Activated T-helper 1 cell treated with anti-CD3 and anti-CD28 coated beads, Interleukin-2, amount 50 U/mL, for 16 hours (primary cell): ENCODE results near the gene TDRD10.
"Not testable (repeated sequence)": the region's sequence is repeated elsewhere in the genome, so short reads cannot be mapped to it uniquely, and the experiment has no call there.

Source experiments
- DNase-seq, 2 donors: peaks; one replicate each; pipeline ENCODE4 v3.0.0-alpha.2; 2020; ENCODE audit warnings: low read depth in 1 of 2, low spot score in 1 of 2

Gene TDRD10

DNA sequence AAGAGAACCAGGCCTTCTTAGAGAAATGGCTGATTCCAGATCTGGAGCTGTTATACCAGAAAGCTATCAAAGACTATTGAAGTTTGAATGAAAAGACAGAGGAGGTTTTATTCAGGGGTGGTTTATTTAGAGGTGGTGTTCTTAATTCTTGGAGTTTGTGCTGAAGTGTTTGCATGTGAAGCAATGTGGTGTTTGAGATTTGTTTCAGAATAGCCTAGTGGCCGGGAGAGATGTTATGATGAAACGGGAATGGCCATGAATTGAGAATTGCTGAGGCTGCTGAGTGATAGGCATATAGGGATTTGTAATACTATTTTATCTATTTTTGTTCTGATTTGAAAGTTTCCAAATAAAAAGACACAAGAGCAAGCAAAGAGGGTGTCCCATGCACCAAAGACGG is 10.7 kb downstream of the TDRD10 start:
- DNase-seq, result no peak

DNA sequence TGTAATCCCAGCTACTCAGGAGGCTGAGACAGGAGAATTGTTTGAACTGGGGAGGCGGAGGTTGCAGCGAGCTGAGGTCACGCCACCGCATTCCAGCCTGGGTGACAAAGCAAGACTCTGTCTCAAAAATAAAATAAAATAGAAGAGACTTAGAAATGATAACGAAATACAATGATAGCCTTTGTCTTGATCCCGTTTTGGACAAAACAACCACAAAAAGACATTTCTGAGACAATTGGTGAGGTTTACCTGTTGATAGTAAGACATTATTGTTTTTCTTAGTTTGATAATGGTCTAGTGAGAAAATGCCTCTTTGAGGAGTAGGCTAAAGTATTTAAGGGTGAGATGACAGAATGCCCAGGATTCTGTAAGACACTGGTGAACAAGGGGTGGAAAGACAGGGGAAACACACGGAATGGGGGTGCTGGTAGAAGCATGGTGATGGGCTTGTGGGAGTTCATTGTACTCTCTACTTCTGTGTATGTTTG is 12.1 kb downstream of the TDRD10 start:
- no peak for DNase-seq

DNA sequence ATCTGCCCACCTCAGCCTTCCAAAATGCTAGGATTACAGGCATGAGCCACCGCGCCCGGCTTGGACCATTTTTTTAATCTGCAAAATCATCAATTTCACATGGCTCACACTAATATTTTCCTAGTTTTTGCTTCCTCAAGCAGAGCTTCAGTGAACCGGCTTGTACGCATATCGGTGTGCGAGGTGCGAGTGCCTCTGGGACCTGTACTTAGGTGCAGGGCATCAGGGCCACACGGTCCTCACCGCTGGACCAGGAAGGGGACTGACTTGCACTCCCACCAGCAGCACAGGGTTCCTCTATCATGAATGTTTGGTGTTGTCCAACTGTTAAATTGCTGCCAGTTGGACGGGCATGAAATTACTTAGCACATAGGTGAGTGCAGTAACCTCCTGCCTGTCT is 15.6 kb downstream of the TDRD10 start:
- no peak for DNase-seq

DNA sequence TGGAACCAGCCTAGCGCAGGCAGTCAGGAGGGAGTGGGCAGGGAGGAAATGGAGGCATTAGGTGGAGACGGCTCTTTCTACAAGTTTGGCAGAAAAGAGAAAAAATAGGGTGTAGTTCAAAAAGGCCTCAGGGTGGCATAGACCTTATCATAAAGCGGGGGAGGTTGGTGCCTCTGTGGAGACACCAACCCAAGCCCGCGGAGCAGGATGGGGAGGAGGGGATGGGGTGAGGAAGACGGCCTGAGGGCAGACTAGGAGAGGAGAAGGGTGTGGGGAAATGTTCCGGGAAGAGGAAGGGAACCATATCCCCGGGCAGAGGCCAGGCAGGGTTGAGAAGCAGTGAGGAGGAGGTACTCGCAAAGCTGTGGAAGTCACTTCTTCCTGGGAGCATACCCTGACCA is 17.6 kb downstream of the TDRD10 start:
- no peak for DNase-seq

DNA sequence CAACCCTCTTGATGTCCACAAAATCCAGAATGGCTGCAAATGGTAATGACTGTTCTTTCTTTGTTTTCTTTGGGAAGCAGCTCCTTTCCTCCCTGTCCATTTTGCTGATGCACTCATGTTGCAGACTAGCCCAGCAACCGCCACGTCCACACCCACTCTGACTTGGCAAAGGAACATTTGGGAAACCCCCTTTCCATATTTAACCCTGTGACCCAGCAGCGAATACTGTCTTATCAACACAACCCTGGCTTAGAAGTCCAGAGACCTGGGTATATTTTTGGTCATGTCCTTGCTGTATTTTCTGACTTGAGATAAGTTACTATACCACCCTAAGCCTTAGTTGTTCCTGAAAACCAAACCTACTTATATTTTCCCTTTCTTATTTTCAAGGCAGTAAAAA is 18.3 kb downstream of the TDRD10 start:
- DNase-seq, result no peak

DNA sequence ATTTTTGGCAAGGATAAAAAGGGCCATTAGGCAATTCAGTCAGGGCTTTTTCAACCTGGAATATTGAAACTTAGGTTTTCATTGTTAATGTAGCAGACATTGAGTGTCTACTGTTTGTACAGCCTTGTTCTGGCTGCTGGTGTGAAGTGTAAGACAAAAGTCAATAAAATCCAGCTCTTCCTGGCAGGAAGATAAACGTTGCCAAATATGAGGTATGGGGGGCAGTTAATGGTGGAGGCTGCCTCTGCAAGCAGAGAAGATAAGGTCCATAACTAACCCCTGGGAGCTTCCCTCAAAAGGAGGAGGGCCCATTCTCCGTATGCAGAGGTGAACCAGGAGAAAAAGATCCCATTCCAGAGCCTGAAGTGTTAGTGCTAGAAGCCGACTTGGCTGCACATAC is 19.7 kb downstream of the TDRD10 start:
- DNase-seq, result no peak

DNA sequence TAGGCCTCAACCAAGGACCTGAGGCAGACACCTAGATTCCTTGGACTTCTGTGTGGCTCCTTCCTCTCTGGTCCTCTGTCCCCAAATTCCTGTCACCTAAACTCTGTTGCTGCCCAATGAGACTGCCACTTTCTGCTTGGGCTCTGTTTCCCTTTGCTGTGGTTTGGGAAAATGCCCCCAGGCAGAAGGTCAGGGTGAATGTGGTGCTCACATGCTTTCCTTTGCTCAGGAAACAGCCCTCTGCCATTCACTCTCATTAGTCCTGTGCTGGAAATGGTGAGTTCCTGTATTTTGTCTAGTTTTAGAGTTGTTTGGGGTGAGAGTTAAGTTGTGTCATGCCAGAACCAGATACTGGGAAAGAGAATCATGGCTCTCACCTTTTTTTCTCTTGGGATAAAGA is 22.9 kb downstream of the TDRD10 start:
- no peak for DNase-seq

DNA sequence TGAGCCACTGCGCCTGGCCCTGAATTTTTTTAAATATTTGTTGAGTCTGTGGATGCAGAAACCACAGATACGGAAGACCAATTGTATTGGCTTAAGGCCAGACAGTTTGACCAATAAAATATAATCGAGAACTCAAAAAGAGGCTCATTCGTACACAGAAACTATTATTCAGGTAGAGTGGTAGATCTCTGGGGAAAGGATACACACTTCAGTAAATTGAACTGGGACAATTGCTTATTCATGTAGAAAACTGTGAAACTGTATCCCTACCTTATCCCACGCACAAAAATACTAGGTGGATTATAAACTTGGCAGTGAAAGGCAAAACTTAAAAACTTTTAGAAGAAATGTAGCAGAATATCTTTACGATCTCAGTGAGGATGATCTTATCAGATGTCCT is 25.2 kb downstream of the TDRD10 start:
- no peak for DNase-seq

DNA sequence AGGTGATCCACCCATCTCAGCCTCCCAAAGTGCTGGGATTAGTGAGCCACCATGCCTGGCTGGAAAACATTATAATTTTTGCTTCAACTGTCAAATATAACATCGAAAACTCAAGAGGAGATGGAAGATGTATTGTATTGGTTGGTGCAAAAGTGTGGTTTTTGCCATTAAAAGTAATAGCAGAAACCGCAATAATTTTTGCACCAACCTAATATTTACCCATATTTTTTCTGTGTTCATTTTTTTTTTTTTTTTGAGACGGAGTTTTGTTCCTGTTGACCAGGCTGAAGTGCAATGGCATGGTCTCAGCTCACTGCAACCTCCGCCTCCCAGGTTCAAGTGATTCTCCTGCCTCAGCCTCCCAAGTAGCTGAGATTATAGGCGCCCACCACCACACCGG is 27.3 kb downstream of the TDRD10 start:
- DNase-seq, result no peak

DNA sequence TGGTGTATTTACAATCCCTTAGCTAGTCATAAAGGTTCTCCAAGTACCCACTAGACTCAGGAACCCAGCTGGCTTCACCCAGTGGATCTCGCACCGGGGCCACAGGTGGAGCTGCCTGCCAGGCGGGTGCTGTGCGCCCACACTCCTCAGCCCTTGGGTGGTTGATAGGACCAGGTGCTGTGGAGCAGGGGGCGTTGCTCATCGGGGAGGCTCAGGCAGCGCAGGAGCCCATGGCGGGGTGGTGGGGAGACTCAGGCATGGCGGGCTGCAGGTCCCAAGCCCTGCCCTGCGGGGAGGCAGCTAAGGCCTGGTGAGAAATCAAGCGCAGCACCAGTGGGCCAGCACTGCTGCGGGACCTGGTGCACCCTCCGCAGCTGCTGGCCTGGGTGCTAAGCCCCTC is 29.9 kb downstream of the TDRD10 start:
- not testable (repeated sequence) for DNase-seq

DNA sequence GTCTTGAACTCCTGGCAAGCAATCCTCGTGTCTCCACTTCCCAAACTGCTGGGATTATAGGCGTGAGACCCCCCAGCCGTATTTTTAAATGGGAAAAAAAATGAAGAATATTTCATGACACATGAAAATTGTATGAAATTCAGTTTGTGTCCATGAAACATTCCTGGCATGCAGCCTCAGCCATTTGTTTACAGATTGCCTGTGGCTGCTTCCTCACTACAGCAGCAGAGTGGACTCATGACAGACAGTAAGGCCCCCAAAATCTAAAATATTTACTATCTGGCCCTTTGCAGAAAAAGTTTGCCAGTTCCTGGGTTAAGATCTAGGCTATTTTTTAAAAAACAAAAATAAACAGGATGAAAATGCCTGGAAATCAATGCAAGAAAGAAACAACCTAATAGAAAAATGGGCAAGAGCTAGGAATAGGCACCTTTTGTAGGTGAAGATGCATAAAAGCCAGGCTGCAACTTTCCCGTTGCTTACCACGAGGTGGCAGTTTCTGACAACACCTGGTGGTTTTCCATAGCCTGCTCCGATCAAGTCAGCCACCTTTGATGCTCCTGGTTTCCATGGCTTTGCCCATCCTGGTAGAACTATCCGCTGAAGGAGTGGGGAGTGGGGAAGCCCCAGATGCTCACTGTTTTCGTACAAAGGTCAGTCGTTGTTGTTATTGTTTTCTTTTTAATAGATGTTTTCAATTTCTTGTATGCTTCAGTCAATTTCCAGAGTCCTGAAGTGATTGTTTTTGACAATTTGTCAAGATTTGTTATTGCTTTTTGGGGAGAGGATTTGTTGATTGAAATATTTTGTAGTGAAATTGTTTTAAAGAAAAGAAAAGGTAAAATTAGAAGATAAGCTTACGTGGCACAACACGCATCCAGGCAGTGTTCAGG is 32.2 kb downstream of the TDRD10 start:
- no peak for DNase-seq

DNA sequence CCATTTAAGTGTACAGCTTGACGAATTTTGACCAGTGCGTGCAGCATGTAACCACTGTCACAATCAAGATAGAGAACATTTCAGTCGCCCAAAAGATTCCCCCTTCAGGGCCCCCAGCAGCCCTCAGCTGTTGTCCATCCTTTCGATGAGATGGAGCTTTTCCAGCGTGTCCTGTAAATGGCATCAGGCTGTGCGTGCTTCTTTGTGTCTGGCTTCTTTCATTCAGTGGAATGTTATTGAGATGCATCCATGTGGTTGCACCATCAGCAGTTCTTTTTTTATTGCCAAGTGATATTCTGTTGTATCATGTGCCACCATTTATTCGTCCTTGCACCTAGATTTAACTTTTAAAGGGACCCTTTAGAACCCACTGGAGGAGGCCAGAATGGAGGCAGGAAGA is 34.6 kb downstream of the TDRD10 start:
- no peak for DNase-seq

DNA sequence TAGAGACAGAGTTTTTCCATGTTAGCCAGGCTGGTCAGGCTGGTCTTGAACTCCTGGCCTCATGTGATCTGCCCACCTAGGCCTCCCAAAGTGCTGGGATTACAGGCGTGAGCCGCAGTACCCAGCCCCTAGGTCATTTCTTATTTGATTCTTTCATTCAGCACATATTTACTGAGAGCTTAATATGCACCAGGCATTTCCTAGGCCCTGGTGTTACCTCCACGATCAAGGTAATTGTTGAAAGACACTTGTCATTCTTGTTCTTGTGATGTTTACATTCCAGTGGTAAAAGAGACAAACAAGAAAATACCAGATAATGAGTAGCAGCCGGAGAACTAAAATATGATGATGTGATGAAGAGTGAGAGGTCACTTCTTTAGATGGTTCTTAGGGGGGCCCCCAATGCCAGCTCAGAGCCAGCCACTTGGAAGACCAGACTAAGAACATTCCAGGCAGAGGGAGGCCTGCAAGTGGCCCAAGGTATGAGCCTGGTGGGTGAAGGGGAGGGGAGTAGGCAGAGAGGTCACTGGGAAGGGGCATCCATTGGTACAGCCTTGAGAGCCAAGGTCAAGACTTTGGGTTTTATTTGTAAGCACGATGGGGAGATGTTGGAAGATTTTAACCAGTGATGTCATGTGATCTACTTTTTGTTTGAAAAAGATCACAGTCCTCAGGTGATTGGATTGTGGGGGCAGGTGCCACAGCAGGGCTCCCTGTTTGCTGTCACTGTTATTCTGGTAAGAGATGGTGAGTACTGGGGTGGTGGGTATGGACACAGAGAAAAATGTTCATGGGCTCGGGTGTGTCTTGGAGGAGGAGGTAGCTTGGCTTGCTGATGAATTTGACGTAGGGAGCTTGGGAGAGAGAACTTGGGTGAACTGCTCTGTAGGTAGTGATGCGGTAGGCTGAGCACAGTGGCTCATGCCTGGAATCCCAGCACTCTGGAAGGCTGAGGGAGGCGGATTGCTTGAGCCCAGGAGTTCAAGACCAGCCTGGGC is 37.8 kb downstream of the TDRD10 start:
- DNase-seq, result no peak

DNA sequence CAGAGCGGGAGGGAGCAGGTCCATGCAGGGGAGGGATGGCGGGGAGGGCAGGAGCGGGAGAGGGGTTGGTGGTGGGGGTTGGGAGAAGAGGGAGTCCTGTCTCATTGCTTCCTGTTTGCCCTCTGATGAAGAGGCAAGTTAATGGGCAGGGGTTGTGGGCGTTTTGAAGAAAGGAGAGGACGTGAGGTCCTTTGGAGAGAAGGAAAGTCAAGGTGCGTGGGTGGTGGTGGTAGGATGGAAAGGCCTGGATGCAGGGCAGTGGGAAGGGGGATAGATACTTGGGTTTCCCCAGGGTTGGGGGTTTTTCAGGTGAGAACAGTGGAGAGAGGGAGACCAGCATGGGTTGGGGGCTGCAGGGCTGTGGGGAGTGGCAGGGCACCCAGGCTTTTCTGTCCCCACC is 39.2 kb downstream of the TDRD10 start:
- DNase-seq, result no peak

DNA sequence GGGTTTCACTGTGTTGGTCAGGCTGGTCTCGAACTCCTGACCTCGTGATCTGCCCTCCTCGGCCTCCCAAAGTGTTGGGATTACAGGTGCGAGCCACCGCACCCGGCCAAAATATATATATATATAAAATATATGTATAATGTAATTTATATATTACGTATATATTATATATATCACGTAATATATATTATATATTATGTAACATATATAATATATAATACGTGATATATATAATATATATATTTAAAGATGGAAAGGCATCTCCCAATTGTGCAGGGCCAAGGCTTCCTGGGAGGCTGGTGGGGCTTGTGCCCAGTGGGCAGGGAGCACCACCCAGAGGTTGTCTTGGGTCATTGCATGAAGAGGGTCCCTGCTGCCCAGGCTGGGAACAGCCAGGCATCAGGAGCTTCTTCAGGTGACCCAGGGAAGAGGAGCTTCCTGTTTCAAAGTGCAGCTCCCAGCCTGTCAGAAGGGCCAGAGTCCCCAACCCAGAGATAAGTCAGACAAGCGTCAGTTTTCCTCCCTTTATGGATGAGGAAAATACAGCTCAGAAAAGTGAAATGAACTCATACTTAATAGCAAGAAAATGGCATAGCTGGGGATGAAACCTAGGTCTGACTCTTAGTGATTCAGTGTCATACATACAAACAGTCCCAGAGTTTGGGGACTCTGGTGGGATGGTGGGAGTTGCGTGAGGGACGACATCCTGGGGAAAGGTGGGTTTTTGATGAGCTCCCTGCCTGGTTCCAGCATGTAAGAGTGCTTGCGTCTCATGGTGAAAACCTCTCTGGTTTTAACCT is 44.4 kb downstream of the TDRD10 start:
- DNase-seq, result no peak

DNA sequence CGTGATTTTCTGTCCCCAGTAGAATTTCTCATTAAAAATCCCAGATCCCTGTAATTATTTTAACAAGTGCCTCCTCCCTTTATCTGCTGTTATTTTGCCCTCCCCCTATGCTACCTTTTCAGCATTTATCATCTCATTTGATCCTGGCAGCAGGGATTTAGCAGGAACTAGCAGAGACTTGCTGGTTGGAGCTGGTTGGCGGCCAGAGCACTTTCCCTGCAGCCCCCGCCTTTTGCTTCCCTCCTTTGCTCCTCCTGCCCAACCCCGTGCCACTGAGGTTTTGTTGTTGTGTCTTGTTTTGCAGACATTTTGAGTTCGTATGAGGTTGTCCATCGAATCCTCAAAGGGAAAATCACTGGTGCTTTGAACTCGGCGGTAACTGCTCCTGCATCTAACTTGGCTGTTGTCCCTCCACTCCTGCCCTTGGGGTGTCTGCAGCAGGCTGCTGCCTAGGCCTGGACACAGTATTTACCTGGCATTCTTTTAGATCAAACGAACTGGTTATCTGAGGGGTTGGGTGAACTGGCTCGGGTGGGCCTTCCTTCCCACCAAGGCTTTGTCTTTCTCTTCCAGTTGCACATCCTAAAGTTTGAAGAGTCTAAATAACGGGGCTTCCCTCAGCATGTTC is 45.2 kb downstream of the TDRD10 start:
- no peak for DNase-seq

DNA sequence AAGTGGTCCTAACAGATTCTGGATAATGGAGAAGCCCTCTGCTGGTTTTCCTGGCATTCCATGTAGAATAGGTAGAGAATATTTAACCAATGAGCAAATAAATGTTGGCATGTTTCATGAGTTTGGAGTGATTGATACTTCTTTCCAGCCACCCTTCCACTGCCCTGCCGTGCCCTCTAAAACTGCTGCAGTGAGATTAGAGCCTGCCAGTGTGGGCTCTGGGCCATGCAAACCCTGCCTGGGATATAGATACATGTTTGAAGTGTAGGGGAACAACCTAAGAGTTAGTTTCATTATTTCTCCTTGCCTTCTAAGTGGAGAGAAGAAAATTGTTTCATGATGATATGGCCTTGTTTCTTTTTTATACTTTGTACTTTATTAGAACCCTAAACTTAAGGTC is 46.0 kb downstream of the TDRD10 start:
- DNase-seq, result no peak

DNA sequence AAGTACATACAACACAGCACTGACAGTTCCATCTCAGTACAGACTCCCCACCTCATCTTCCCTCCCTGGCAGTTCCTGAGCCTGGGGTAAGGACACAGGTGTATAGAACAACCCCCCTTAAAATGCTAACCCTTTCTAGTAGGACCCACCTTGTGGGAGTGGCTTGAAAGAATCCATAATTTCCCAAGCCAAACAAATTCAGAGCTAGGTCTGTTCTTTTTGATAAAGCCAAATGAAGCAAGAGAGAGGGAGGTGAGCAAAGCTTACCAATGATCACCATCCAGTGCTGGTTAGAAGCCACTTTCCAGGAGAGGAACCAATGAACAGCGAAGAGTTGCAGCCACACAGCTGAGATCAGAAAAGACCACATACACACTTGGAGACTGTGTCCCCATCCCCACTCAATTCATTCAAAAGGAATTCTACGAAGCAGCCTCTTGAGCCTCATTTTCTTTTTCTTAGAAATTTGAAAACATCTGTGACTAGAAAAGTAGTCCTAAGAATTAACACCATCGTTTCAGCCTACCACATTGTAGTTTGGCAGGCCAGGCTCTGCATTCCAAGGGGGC is 47.3 kb downstream of the TDRD10 start:
- no peak for DNase-seq

DNA sequence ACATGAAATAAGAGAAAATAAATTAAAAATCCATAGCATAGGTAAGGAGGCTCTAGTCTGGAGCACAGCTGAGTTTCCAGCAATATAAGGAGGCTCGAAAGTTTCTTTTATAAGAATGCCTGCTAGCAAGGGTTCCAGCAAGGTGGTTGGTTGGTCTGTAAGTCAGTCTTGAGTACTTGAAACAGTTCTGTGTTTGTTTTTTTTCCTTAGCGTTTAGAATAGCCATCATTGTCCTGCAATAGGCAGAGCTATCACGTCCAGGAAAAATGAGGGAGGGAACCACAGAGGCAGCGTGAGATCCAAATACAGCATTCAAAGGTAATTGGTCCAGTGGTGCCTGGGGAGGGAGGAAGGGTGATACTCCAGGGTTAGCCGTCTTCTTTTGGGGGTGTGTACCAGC is 48.1 kb downstream of the TDRD10 start:
- DNase-seq, result no peak

DNA sequence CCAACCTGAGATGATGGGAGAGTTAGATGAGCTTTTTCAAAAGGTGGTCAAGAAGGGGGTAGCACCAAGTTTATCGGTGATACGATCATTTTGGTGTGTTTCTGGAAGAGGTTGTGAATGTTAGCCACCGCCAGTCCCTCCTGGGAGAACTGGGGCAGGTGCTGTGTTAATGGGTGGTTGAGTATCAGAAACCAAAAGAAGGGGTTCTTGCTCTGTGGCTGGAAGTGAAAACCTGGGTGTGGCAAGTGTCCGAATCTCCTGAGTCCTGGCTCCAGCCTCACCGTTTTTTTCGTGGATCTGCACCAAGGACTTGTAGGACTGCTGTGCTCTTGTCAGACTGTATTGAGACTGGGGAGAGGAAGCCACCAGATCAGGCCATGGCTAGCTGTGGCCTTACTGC is 48.6 kb downstream of the TDRD10 start:
- no peak for DNase-seq
